HFFc6 (cell line): Measurements from ENCODE around the gene RBM17. TPM values are rescaled to one million over a fixed set of nuclear protein-coding genes. Genes with fewer than 3 reads are reported as not detected.

Source experiments
- DNase-seq: peaks from one replicate; pipeline ENCODE4 v3.0.0-alpha.2; 2018
- H3K27ac Mint-ChIP-seq: 2 replicates; pipeline ENCODE4 v1.8.0; 2020; ENCODE audit warnings: mild to moderate bottlenecking, mixed read lengths
- H3K27me3 Mint-ChIP-seq: 2 replicates; pipeline ENCODE4 v1.8.0; 2021; ENCODE audit warnings: mild to moderate bottlenecking, moderate library complexity, mixed read lengths; ENCODE audit not compliant: insufficient read depth
- H3K36me3 Mint-ChIP-seq: 2 replicates; pipeline ENCODE4 v1.8.0; 2021; ENCODE audit warnings: low read depth, mixed read lengths
- H3K4me1 Mint-ChIP-seq: 2 replicates; pipeline ENCODE4 v1.8.0; 2020; ENCODE audit warnings: low read depth, mixed read lengths
- H3K4me3 Mint-ChIP-seq: 2 replicates; pipeline ENCODE4 v1.8.0; 2020; ENCODE audit warnings: mild to moderate bottlenecking, moderate library complexity, mixed read lengths
- H3K9me3 Mint-ChIP-seq: 2 replicates; pipeline ENCODE4 v1.8.0; 2020; ENCODE audit warnings: mild to moderate bottlenecking, mixed read lengths
- total RNA-seq, 6 experiments: library from RNA; stranded (reverse); fragmentation: NEBNext Ultra II Directional; extraction: Animal tissue kit (Norgen Biotek cat#: 25700); gene quantifications; 2 replicates in 1 of 6; 3 replicates in 5 of 6; pipeline ENCODE4 v1.2.3, GENCODE V29; 2021
- TF ChIP-seq, protein P1 (sequence below): fragments of 200-600 bp; sonication (generic); IDR thresholded peaks from 2 replicates; pipeline ENCODE4 v1.5.0; 2021; ENCODE audit warnings: antibody characterized with exemption, mild to moderate bottlenecking

Gene RBM17
- total RNA-seq, 6 experiments from 2014 or later: 53.4 to 75.2 (median 66.3) TPM

DNA sequence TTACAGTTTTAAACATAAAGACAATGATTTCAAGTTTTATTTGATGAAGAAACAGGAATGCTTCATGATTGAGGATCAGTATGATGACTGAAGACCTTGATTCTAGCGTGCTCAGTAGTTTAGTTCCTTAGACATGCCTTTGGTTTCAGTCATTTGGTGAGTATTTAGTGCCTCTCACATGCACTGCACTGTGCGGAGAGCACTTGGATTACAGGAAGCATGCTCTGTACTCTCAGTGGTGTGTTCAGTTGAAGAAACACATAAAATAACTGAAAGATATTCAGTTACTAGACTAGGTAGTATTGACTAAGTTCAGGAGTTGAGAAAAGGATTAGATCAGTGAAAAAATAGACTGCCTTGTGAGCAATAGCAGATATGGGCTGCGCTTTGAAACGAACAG, 25.5 kb downstream of the RBM17 start:
- Mint-ChIP-seq H3K4me3 (peak overlapping the region; percentile 69), H3K36me3 (peaks cover 53% of the 10 kb centered on the region)

DNA sequence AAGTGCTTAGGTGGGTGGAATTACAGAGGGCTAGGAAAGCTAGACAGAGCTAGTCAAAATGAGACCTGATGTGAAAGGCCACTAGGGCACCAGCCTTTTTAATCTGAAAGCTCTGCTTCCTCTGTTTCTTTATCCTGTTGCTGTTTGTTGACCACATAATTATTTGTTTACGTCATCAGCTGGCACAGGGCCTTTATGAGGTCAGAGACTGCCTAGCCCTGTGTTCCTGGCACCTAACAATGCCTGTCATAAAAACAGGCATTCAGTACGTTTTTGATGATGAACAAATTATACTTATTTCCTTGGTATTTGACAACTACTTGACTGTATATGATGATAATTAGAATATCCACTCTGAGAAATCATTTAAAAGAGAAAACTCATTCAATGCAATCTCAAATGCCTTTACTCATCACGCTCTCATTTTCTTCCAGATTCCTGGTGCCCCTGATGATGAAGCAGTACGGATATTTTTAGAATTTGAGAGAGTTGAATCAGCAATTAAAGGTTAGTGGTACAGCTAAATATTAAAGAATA, 26.0 kb downstream of the RBM17 start:
- peaks cover 43% of the 10 kb centered on the region for H3K4me1 Mint-ChIP-seq
- H3K27ac Mint-ChIP-seq: peak overlapping the region; percentile 95
- no peaks in the 10 kb centered on the region for H3K9me3 Mint-ChIP-seq
- peak overlapping the region; percentile 69 for H3K4me3 Mint-ChIP-seq
- H3K27me3 Mint-ChIP-seq: no peaks in the 10 kb centered on the region; the same call in 1 of the 2 replicates
- TF ChIP-seq, protein P1, sequence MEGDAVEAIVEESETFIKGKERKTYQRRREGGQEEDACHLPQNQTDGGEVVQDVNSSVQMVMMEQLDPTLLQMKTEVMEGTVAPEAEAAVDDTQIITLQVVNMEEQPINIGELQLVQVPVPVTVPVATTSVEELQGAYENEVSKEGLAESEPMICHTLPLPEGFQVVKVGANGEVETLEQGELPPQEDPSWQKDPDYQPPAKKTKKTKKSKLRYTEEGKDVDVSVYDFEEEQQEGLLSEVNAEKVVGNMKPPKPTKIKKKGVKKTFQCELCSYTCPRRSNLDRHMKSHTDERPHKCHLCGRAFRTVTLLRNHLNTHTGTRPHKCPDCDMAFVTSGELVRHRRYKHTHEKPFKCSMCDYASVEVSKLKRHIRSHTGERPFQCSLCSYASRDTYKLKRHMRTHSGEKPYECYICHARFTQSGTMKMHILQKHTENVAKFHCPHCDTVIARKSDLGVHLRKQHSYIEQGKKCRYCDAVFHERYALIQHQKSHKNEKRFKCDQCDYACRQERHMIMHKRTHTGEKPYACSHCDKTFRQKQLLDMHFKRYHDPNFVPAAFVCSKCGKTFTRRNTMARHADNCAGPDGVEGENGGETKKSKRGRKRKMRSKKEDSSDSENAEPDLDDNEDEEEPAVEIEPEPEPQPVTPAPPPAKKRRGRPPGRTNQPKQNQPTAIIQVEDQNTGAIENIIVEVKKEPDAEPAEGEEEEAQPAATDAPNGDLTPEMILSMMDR: peak; percentile 50
- peaks cover 49% of the 10 kb centered on the region for H3K36me3 Mint-ChIP-seq
- DNase-seq: peak; percentile 90

More for the DNA sequence above, 25.5 kb downstream of the RBM17 start:
- H3K27me3 Mint-ChIP-seq: no peaks in the 10 kb centered on the region; the same call in 1 of the 2 replicates
- H3K4me1 Mint-ChIP-seq: peaks cover 43% of the 10 kb centered on the region
- H3K9me3 Mint-ChIP-seq: no peaks in the 10 kb centered on the region
- H3K27ac Mint-ChIP-seq: peak overlapping the region; percentile 95
- TF ChIP-seq, protein P1: no peak
- DNase-seq: peak; percentile 37

DNA sequence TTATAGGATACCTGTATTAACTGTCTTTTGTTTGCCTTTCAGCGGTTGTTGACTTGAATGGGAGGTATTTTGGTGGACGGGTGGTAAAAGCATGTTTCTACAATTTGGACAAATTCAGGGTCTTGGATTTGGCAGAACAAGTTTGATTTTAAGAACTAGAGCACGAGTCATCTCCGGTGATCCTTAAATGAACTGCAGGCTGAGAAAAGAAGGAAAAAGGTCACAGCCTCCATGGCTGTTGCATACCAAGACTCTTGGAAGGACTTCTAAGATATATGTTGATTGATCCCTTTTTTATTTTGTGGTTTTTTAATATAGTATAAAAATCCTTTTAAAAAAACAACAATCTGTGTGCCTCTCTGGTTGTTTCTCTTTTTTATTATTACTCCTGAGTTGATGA, 26.6 kb downstream of the RBM17 start:
- H3K9me3 Mint-ChIP-seq: no peaks in the 10 kb centered on the region
- no peak for DNase-seq
- H3K27me3 Mint-ChIP-seq: no peaks in the 10 kb centered on the region; the same call in 1 of the 2 replicates
- TF ChIP-seq, protein P1: no peak
- H3K36me3 Mint-ChIP-seq: peaks cover 43% of the 10 kb centered on the region
- peak overlapping the region; percentile 69 for H3K4me3 Mint-ChIP-seq
- peak overlapping the region; percentile 95 for H3K27ac Mint-ChIP-seq
- H3K4me1 Mint-ChIP-seq: peaks cover 43% of the 10 kb centered on the region

DNA sequence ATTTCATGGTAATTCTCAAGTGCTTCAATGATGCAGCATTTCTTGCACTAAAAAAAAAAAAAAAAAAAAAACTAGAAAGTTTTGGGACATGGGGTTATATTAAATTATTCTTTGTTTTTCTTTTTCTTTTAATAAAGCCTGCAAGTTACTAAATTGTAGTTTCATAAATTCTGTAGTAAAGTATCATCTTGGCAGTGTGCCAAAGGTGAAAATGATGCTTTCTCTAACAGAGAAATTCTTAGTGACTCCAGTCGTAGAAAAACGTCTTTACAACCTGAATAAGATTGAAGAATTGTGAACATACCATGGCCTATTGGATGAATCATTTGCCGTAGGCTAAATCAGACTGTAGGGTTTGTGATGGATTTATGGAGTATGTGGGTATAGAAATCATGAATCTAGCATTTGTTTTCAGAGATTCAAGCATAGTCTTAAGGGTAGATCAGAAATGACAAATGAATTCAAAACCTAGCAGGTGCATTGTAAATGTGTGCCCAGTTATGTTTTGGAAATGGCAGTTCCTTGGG, 27.1 kb downstream of the RBM17 start:
- Mint-ChIP-seq H3K4me1 (peaks cover 43% of the 10 kb centered on the region), H3K36me3 (peaks cover 40% of the 10 kb centered on the region), H3K4me3 (peak overlapping the region; percentile 69; the same call in 1 of the 2 replicates), H3K27me3 (no peaks in the 10 kb centered on the region; the same call in 1 of the 2 replicates), H3K9me3 (no peaks in the 10 kb centered on the region), H3K27ac (peak overlapping the region; percentile 95)
- TF ChIP-seq, protein P1: no peak
- DNase-seq: peak; percentile 32

DNA sequence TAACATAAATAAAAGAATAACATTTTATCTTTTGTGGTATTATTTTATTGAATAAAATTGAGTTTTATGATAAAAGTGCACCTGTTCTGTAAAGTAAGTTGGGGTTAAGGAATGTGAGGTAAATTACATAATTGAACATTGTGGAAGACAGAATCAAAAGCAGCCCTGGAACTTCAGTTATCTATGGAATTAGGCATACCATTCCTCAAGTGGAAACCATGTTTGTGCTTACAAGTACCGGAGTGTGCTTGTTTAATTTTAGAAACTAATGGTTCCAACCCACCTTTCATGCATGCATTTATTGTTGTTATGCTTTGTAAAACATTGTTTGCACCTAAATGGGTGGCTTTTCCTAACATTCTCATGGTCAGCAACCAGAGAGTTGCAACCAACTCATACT, 28.0 kb downstream of the RBM17 start:
- no peaks in the 10 kb centered on the region; the same call in 1 of the 2 replicates for H3K27me3 Mint-ChIP-seq
- H3K9me3 Mint-ChIP-seq: no peaks in the 10 kb centered on the region
- DNase-seq: no peak
- TF ChIP-seq, protein P1: no peak
- H3K4me1 Mint-ChIP-seq: peaks cover 43% of the 10 kb centered on the region
- H3K4me3 Mint-ChIP-seq: no peak overlapping the region
- H3K27ac Mint-ChIP-seq: no peak overlapping the region
- H3K36me3 Mint-ChIP-seq: peaks cover 37% of the 10 kb centered on the region
